CMK (cell line): ENCODE measurements around the gene C3orf20.

Source experiments
- DNase-seq: peaks from one replicate; pipeline ENCODE4 v3.0.0-alpha.2; 2010; ENCODE audit warnings: low read depth

C3orf20 gene

GRCh38 chr3:14816359-14816758 lies 141.4 kb downstream of the C3orf20 start:
- DNase-seq = no peak

DNA sequence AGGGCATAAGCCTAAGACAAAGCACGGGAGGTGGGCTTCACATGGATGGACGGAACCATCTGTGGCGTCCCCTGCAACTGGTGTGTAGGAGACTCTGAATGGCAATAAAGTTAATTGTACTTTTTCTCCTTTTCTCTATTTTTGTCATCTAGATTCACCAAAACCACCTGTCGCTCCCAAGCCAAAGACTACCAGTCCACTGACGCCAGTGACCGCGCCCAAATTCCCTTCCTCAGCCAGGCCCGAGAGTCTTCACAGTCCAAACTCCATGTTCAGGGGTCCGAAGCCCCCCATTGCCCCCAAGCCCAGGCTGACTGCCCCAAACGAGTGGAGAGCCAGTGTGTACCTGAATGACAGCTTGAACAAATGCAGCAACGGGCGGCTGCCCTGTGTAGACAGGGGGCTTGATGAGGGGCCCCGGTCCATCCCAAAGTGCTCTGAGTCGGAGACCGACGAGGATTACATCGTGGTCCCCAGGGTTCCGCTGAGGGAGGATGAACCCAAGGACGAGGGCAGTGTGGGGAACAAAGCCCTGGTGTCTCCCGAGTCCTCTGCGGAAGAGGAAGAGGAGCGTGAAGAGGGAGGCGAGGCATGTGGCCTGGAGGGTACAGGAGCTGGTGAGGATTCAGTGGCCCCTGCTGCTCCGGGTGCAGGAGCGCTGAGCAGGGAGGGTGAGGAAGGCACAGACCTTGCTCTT lies 144.0 kb downstream of the C3orf20 start, which contains the start of gene FGD5:
FGD5 (plus strand) TSS at position 159 of the 697 bp plus-strand sequence; CDS start at position 269, 110 bp downstream.
- no peak for DNase-seq

DNA sequence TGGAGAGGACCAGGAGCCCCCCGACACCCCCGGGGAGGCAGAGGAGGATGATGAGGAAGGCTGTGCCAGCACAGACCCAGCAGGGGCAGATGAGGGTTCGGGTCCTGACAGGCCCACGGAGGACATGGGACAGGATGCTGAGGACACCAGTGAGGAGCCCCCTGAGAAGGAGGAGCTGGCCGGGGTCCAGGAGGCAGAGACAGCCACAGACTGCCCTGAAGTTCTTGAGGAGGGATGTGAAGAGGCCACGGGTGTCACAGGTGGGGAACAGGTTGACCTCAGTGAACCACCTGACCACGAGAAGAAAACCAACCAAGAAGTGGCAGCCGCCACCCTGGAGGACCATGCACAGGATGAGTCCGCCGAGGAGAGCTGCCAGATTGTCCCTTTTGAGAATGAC lies 144.7 kb downstream of the C3orf20 start:
- no peak for DNase-seq

GRCh38 chr3:14820156-14820555 lies 145.2 kb downstream of the C3orf20 start:
- no peak for DNase-seq

DNA sequence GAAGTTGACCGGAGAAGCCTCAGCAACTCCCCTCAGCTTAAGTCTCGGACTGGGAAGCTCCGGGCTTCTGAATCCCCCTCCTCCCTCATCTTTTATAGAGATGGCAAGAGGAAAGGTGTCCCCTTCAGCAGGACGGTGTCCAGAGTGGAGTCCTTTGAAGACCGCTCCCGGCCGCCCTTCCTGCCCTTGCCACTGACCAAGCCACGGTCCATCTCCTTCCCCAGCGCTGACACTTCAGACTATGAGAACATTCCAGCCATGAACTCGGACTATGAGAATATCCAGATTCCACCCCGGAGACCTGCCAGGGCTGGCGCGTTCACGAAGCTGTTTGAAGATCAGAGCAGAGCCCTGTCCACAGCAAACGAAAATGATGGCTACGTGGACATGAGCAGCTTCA lies 146.2 kb downstream of the C3orf20 start:
- no peak for DNase-seq

GRCh38 chr3:14822134-14822533 lies 147.2 kb downstream of the C3orf20 start:
- no peak for DNase-seq
